ENCODE data around the gene RPL10.
A peak's percentile ranks its signal among the peaks of the same experiment; 100 is the strongest.

The RPL10 gene

DNA sequence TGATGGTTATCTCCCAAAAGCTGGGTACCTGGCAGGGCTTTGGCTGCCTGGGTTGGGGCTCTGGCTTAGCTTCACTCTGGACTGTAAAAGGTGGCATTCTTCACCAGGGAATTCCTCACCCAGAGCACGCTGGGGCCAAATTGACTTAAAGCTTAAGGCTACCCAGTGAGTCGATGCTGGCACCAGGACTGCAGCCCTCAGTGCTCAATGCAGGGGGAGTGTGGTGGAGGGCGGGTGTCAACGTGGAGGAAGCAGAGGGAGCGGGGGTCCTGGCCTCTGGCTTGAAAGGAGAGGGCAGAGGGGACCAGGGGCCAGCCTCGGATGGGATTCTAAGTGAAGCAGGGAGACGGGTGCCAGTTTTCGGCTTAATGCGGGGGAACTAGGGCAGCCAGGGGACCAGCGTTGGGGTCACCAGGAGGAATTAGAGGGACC is 45.3 kb downstream of the RPL10 start:
- no peak for TF ChIP-seq POLR2A (IDR thresholded peaks at IDR 0.05; ENCODE audit: low read depth, low read length)
- DNase-seq (ENCODE audit: insufficient read length, low spot score) = peak; percentile 36
- FAIRE-seq = no peak

DNA sequence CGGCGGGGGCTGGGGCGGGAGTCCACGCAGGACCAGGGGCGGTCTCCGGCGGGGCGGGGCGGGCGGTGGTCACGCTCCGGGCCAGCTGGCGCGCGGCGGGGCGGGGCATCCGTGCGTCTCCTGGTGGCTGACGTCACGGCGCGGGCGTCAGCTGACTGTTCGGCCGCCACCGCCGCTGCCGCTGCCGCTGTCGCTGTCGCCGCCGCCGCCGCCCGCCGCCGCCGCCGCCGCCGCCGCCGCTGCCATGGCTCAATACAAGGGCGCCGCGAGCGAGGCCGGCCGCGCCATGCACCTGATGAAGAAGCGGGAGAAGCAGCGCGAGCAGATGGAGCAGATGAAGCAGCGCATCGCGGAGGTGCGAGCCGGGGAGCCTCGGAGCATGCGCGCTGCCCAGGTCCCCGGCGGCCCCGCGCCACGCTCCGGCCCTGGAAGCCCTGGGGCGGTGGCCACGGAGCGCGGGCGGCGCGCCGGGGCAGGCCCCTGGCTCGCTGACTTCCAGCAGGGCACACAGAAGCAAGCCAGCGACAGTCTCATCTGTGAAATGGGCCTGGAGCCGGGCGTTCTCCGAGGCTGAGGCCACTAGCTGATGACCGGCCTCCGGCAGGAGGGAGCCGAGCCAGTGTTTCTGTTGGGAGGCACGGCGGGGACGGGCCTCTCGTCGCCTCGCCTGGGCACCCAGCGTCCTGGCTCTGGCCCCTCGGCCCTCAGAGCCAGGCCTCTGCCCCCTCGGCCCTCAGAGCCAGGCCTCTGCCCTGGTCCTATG is 46.0 kb downstream of the RPL10 start, which contains the start of gene FAM50A:
FAM50A (plus strand) TSS at position 150 of the 763 bp plus-strand sequence; CDS start at position 245, 95 bp downstream.
- FAIRE-seq = no peak
- DNase-seq (ENCODE audit: insufficient read length, low spot score) = peak; percentile 47
- 0 out of 2 replicates have a peak, but pooled peaks have one; percentile 28 for TF ChIP-seq POLR2A (IDR thresholded peaks at IDR 0.05; ENCODE audit: low read depth, low read length)

- no peak for FAIRE-seq
- TF ChIP-seq POLR2A (IDR thresholded peaks at IDR 0.05; ENCODE audit: low read depth, low read length) = no peak
These were observed 46.6 kb downstream of the RPL10 start for GRCh38 chrX:154444755-154445246.

GRCh38 chrX:154445776-154446175 is 47.6 kb downstream of the RPL10 start:
- TF ChIP-seq POLR2A (IDR thresholded peaks at IDR 0.05; ENCODE audit: low read depth, low read length) = no peak
- no peak for DNase-seq (ENCODE audit: insufficient read length, low spot score)
- no peak for FAIRE-seq

More at GRCh38 chrX:154444755-154445246, 46.6 kb downstream of the RPL10 start:
- no peak for DNase-seq (ENCODE audit: insufficient read length, low spot score)

DNA sequence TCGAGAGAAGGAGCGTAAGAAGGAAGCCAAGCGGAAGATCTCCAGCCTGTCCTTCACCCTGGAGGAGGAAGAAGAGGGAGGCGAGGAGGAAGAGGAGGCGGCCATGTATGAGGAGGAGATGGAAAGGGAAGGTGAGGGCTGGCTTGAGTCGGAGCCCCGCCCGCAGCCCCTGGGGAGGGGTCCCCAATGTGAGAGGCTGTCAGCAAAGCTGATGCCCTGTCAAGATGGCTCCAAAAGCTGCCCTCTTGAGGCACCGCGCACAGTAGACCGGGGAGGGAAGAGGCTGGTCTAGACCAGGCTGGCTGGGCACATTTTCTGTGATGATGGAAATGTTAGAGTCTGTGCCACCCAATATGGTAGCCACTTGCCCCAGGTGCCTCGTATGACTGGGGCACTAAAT is 48.3 kb downstream of the RPL10 start:
- FAIRE-seq (no peak), DNase-seq (ENCODE audit: insufficient read length, low spot score) (no peak)
- no peak for TF ChIP-seq POLR2A (IDR thresholded peaks at IDR 0.05; ENCODE audit: low read depth, low read length)

GRCh38 chrX:154448484-154448883 is 50.3 kb downstream of the RPL10 start:
- no peak for TF ChIP-seq POLR2A (IDR thresholded peaks at IDR 0.05; ENCODE audit: low read depth, low read length)
- DNase-seq (ENCODE audit: insufficient read length, low spot score) (no peak), FAIRE-seq (no peak)

DNA sequence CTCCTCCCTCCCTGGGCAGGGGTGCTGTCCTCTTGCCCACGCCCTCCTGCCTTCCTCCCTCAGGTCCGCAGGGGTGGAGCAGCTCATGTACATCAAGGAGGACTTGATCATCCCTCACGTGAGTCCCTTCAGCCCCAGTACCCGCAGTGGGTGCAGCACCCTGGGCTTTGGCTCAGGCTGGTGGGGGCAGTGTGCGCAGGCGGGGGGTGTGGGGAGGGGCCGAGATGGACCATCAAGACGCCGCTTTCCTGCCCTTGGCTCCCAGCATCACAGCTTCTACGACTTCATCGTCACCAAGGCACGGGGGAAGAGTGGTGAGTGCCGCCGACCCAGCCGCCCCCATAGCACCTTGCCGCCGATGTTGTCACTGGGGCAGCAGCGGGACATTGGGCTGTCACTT is 51.4 kb downstream of the RPL10 start:
- FAIRE-seq (no peak), DNase-seq (ENCODE audit: insufficient read length, low spot score) (no peak)
- TF ChIP-seq POLR2A (IDR thresholded peaks at IDR 0.05; ENCODE audit: low read depth, low read length) = no peak

GRCh38 chrX:154450312-154450711 is 52.1 kb downstream of the RPL10 start:
- DNase-seq (ENCODE audit: insufficient read length, low spot score) = no peak

More at GRCh38 chrX:154450312-154450711, 52.1 kb downstream of the RPL10 start:
- no peak for TF ChIP-seq POLR2A (IDR thresholded peaks at IDR 0.05; ENCODE audit: low read depth, low read length)
- FAIRE-seq = no peak
